Measurements from ENCODE around the gene MAML2. TPM values are rescaled to one million over a fixed set of nuclear protein-coding genes. Genes with fewer than 3 reads are reported as not detected.

Gene MAML2
- total RNA-seq, 1 experiment from 2014 or later, result 22.7 TPM

GRCh38 chr11:96023275-96023674 lies 319.7 kb downstream of the MAML2 start:
- intact Hi-C loops (cut with micrococcal nuclease; ENCODE audit: unreplicated experiment), result no loop called here
- Mint-ChIP-seq H3K27me3 (ENCODE audit: unreplicated experiment) (no peaks in the 10 kb centered on the region), H3K4me1 (ENCODE audit: low read depth, unreplicated experiment) (no peaks in the 10 kb centered on the region), H3K9me3 (ENCODE audit: low read depth, unreplicated experiment) (no peaks in the 10 kb centered on the region), H3K27ac (ENCODE audit: unreplicated experiment) (no peak overlapping the region), H3K4me3 (ENCODE audit: low read depth, unreplicated experiment) (no peak overlapping the region), H3K36me3 (ENCODE audit: insufficient read depth, unreplicated experiment) (peaks cover 5% of the 10 kb centered on the region)
- TF ChIP-seq CTCF (IDR thresholded peaks at IDR 0.05; ENCODE audit: unreplicated experiment), result no peak
- CTCF ChIA-PET, result no interaction called here
- no TSS peak for BruUV-seq (replicated peaks)
- DNase-seq, result no peak

- intact Hi-C loops (cut with micrococcal nuclease; ENCODE audit: unreplicated experiment), result no loop called here
- H3K27me3 Mint-ChIP-seq (ENCODE audit: unreplicated experiment), result no peaks in the 10 kb centered on the region
- H3K9me3 Mint-ChIP-seq (ENCODE audit: low read depth, unreplicated experiment), result no peaks in the 10 kb centered on the region
- H3K4me3 Mint-ChIP-seq (ENCODE audit: low read depth, unreplicated experiment), result no peak overlapping the region
- BruUV-seq (replicated peaks), result no TSS peak
- no peaks in the 10 kb centered on the region for H3K4me1 Mint-ChIP-seq (ENCODE audit: low read depth, unreplicated experiment)
- CTCF ChIA-PET, result no interaction called here
- peaks cover 5% of the 10 kb centered on the region for H3K36me3 Mint-ChIP-seq (ENCODE audit: insufficient read depth, unreplicated experiment)
- TF ChIP-seq CTCF (IDR thresholded peaks at IDR 0.05; ENCODE audit: unreplicated experiment), result no peak
- no peak overlapping the region for H3K27ac Mint-ChIP-seq (ENCODE audit: unreplicated experiment)
- DNase-seq, result no peak
Measured at GRCh38 chr11:96021901-96022650, 320.9 kb downstream of the MAML2 start.

GRCh38 chr11:96019810-96020747 lies 322.9 kb downstream of the MAML2 start:
- H3K27me3 Mint-ChIP-seq (ENCODE audit: unreplicated experiment), result no peaks in the 10 kb centered on the region
- DNase-seq, result no peak
- no peaks in the 10 kb centered on the region for H3K9me3 Mint-ChIP-seq (ENCODE audit: low read depth, unreplicated experiment)
- no TSS peak for BruUV-seq (replicated peaks)
- intact Hi-C loops (cut with micrococcal nuclease; ENCODE audit: unreplicated experiment), result no loop called here
- H3K4me3 Mint-ChIP-seq (ENCODE audit: low read depth, unreplicated experiment), result no peak overlapping the region
- peaks cover 7% of the 10 kb centered on the region for H3K4me1 Mint-ChIP-seq (ENCODE audit: low read depth, unreplicated experiment)
- CTCF ChIA-PET, result no interaction called here
- no peak overlapping the region for H3K27ac Mint-ChIP-seq (ENCODE audit: unreplicated experiment)
- peaks cover 5% of the 10 kb centered on the region for H3K36me3 Mint-ChIP-seq (ENCODE audit: insufficient read depth, unreplicated experiment)
- TF ChIP-seq CTCF (IDR thresholded peaks at IDR 0.05; ENCODE audit: unreplicated experiment), result no peak

DNA sequence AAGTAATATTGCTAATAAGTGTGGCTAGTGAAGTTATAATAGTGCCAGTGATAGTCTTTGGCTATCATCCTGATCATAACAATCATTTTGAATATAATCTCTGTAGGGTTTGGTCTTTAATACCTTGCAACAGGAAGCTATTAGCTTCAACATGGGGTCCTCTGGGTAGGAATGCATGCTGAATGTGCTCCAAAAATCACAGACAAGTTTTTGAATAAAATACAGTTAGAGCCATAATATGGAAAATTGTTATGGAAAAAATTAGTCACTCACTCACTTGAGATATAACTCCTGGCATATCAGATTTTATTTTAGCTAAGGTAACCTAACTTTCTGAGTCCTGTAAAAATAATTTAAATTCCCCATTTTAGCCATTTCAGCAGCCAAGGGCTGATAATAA lies 323.7 kb downstream of the MAML2 start:
- BruUV-seq (replicated peaks), result no TSS peak
- CTCF ChIA-PET, result no interaction called here
- Mint-ChIP-seq H3K9me3 (ENCODE audit: low read depth, unreplicated experiment) (no peaks in the 10 kb centered on the region), H3K4me1 (ENCODE audit: low read depth, unreplicated experiment) (peaks cover 9% of the 10 kb centered on the region), H3K36me3 (ENCODE audit: insufficient read depth, unreplicated experiment) (peaks cover 5% of the 10 kb centered on the region), H3K27me3 (ENCODE audit: unreplicated experiment) (no peaks in the 10 kb centered on the region), H3K27ac (ENCODE audit: unreplicated experiment) (no peak overlapping the region), H3K4me3 (ENCODE audit: low read depth, unreplicated experiment) (no peak overlapping the region)
- intact Hi-C loops (cut with micrococcal nuclease; ENCODE audit: unreplicated experiment), result no loop called here
- TF ChIP-seq CTCF (IDR thresholded peaks at IDR 0.05; ENCODE audit: unreplicated experiment), result no peak
- no peak for DNase-seq

Measured in Calu3 (cell line).